B cell (primary cell): ENCODE measurements around the gene PDIA4. TPM values are rescaled to one million over a fixed set of nuclear protein-coding genes. Genes with fewer than 3 reads are reported as not detected.
A peak's percentile ranks its signal among the peaks of the same experiment; 100 is the strongest.

Experiments
- ATAC-seq: fragments of 200-7000 bp; cut with Tn5 transposase; one replicate; pipeline ENCODE4 v1.10.0; 2021; ENCODE audit warnings: low read depth, mild to moderate bottlenecking, moderate number of reproducible peaks, moderate library complexity
- CTCF ChIA-PET: fragments of 350-600 bp; sonication (Branson Sonifier 250); formaldehyde crosslinking; loops from one replicate; lab custom pipeline; 2021; ENCODE audit warnings: antibody characterized with exemption, inconsistent platforms; lab: Charles Lee
- POLR2A ChIA-PET: fragments of 350-600 bp; sonication (Branson Sonifier 250); formaldehyde crosslinking; loops from one replicate; lab custom pipeline; 2021; ENCODE audit warnings: antibody characterized with exemption; lab: Charles Lee
- DNase-seq: peaks from one replicate; pipeline ENCODE4 v3.0.0; 2013
- H2AFZ ChIP-seq: 2 replicates; pipeline ENCODE4 v1.6.1; 2012; ENCODE audit warnings: mild to moderate bottlenecking, low read depth, low read length; ENCODE audit not compliant: insufficient read depth, poor library complexity, severe bottlenecking
- H3K27ac ChIP-seq, 2 donors: 1 replicate in 1 of 2; 2 replicates in 1 of 2; pipeline ENCODE4 v1.5.1; 2012 to 2013; ENCODE audit warnings: low read length in 2 of 2, mild to moderate bottlenecking in 2 of 2, moderate library complexity in 1 of 2
- H3K27me3 ChIP-seq, 4 experiments: fragments of 200-600 bp in 1 of 4; sonication (generic) in 1 of 4; replicated peaks in 1 of 4; 1 replicate in 2 of 4; 2 replicates in 2 of 4; pipeline versions ENCODE4 v1.6.1 to v1.7.0; 2013 to 2016; ENCODE audit warnings: low read length in 3 of 4, mild to moderate bottlenecking in 2 of 4, mixed read lengths in 1 of 4, moderate library complexity in 1 of 4; ENCODE audit not compliant: insufficient read depth in 4 of 4, control insufficient read depth in 3 of 4; ENCODE audit errors: control extremely low read depth in 1 of 4
- H3K36me3 ChIP-seq, 2 experiments: replicated peaks in 1 of 2; 1 replicate in 1 of 2; 2 replicates in 1 of 2; pipeline versions ENCODE4 v1.6.1 to v1.7.1; 2013; ENCODE audit warnings: low read length in 1 of 2; ENCODE audit not compliant: insufficient read depth in 2 of 2, control insufficient read depth in 1 of 2; ENCODE audit errors: control extremely low read depth in 1 of 2, extremely low read depth in 1 of 2
- H3K4me1 ChIP-seq, 2 donors: fragments of 200-600 bp in 1 of 2; sonication (generic) in 1 of 2; 1 replicate in 1 of 2; 2 replicates in 1 of 2; pipeline versions ENCODE4 v1.5.1 to v1.6.1; 2013 to 2017; ENCODE audit warnings: low read length in 2 of 2; ENCODE audit not compliant: control insufficient read depth in 2 of 2, insufficient read depth in 2 of 2
- H3K4me2 ChIP-seq: replicated peaks from 2 replicates; pipeline ENCODE3; 2012; ENCODE audit warnings: mild to moderate bottlenecking, low read depth, low read length; ENCODE audit not compliant: poor library complexity, severe bottlenecking
- H3K4me3 ChIP-seq, 5 experiments: fragments of 200-600 bp in 1 of 5; sonication (generic) in 1 of 5; 1 replicate in 3 of 5; 2 replicates in 2 of 5; pipeline versions ENCODE4 v1.5.1 to v1.7.0; 2011 to 2016; ENCODE audit warnings: low read length in 4 of 5, mild to moderate bottlenecking in 4 of 5, low read depth in 2 of 5, control low read depth in 1 of 5, moderate library complexity in 1 of 5; ENCODE audit not compliant: insufficient read depth in 1 of 5; ENCODE audit errors: control extremely low read depth in 1 of 5, extremely low read depth in 1 of 5
- H3K79me2 ChIP-seq: fragments of 200-600 bp; sonication (generic); one replicate; pipeline ENCODE4 v1.6.0; 2016; ENCODE audit warnings: low read length; ENCODE audit not compliant: control insufficient read depth, insufficient read depth
- H3K9ac ChIP-seq: fragments of 200-600 bp; sonication (generic); 2 replicates; pipeline ENCODE4 v1.6.1; 2017; ENCODE audit warnings: mild to moderate bottlenecking, low read length, moderate library complexity
- H3K9me3 ChIP-seq, 3 donors: one replicate each; pipeline versions ENCODE4 v1.6.1 to v1.7.1; 2013; ENCODE audit warnings: low read length in 2 of 3; ENCODE audit not compliant: control insufficient read depth in 2 of 3, insufficient read depth in 1 of 3; ENCODE audit errors: control extremely low read depth in 1 of 3
- H4K20me1 ChIP-seq: 2 replicates; pipeline ENCODE4 v1.6.0; 2012; ENCODE audit warnings: mild to moderate bottlenecking, low read length; ENCODE audit not compliant: insufficient read depth, control insufficient read depth, poor library complexity, severe bottlenecking
- H3K27ac Mint-ChIP-seq: one replicate; pipeline ENCODE4 v1.8.0; 2021; ENCODE audit warnings: mixed read lengths
- H3K27me3 Mint-ChIP-seq: one replicate; pipeline ENCODE4 v1.8.0; 2021; ENCODE audit warnings: mixed read lengths
- H3K4me1 Mint-ChIP-seq: one replicate; pipeline ENCODE4 v1.8.0; 2021; ENCODE audit warnings: mixed read lengths
- H3K4me3 Mint-ChIP-seq: one replicate; pipeline ENCODE4 v1.8.0; 2021; ENCODE audit warnings: mixed read lengths
- H3K9me3 Mint-ChIP-seq: one replicate; pipeline ENCODE4 v1.8.0; 2022; ENCODE audit warnings: mixed read lengths; ENCODE audit not compliant: insufficient read depth
- EZH2 ChIP-seq: IDR thresholded peaks from 2 replicates; pipeline ENCODE4 v1.6.1; 2012; ENCODE audit warnings: borderline replicate concordance, low read depth, mild to moderate bottlenecking, moderate library complexity, low read length; ENCODE audit not compliant: insufficient read depth, poor library complexity, severe bottlenecking
- WGBS: methylation state at CpG from one replicate; pipeline ENCODE4 v1.1.5; 2013; ENCODE audit warnings: missing lambda C conversion rate; ENCODE audit not compliant: insufficient coverage; 5-methylcytosine and 5-hydroxymethylcytosine counted together
- intact Hi-C: fragments of 100-400 bp; cut with micrococcal nuclease; formaldehyde crosslinking; loops from one replicate; pipeline ENCODE4 v1.10.0; 2022
- polyA plus RNA-seq: library from polyadenylated mRNA; depleted of rRNA; stranded (reverse); fragments of >200 nt; gene quantifications from 2 replicates; pipeline ENCODE4 v1.2.3, GENCODE V29; 2012
- total RNA-seq, 2 donors: library from RNA; stranded (reverse); fragments of 120-200 nt in 1 of 2; gene quantifications; 1 replicate in 1 of 2; 2 replicates in 1 of 2; pipeline versions ENCODE4 v1.2.3 to v1.2.4, GENCODE V29; 2013 to 2022
- TF ChIP-seq, protein P1 (sequence below): fragments of 200-600 bp; IDR thresholded peaks from one replicate; pipeline ENCODE4 v1.8.0; 2022; ENCODE audit warnings: antibody characterized with exemption, mild to moderate bottlenecking

Gene PDIA4
- total and polyA plus RNA-seq, 2 donors (not counting 1 experiment from before 2014, with no cell fraction given), result 31.6 to 34.7 TPM

DNA sequence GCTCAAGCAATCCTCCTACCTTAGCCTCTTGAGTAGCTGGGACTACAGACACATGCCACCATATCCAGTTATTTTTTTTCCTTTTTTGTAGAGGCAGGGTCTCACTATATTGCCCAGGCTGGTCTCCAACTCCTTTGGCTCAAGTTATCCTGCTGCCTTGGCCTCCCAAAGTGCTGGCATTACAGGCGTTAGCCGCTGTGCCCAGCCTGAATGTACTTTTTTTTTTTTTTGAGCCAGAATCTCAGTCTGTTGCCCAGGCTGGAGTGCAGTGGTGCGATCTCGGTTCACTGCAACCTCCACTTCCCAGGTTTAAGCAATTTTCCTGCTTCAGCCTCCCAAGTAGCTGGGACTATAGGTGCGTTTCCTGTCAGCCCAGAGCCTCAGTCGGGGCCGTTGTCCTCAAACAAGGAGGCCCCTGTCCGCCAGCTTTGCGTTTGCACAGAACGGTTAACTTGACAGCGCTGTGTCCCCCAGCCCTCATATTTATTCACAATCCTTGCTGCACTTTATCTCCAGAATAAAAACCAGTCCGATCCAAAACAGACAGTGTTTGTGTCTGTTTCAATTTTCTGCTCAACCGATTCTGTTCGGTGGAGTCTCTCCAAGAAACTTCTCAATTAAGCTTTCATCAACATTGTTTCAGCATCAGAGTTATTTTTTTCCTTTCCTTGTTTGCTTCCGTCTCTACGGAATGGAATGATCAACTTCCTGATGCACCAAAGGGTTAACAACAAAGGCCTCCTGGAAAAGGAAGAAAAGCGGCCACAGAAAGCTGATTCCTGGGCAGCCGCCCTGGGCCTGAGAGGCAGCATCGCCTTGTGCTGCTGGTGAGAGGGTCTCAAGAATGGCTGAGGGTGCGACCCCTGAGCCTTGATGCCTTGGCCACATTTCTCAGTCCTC lies 64.5 kb downstream of the PDIA4 start:
- peak overlapping the region; percentile 98 for H3K4me3 Mint-ChIP-seq
- H3K27ac ChIP-seq, result peak overlapping the region; percentile 56 to 89
- H3K9me3 ChIP-seq, result peaks cover 0 to 10% (median 0%) of the 10 kb centered on the region in 3 donors
- no peaks in the 10 kb centered on the region for H3K27me3 Mint-ChIP-seq
- H3K79me2 ChIP-seq, result no peaks in the 10 kb centered on the region
- no peaks in the 10 kb centered on the region for H3K36me3 ChIP-seq
- peak overlapping the region; percentile 44 for H2AFZ ChIP-seq
- peak overlapping the region; percentile 74 for H3K9ac ChIP-seq
- no peaks in the 10 kb centered on the region for H3K9me3 Mint-ChIP-seq
- DNase-seq (peak; percentile 43), ATAC-seq (no peak)
- H3K27ac Mint-ChIP-seq, result peak overlapping the region; percentile 90
- peak overlapping the region; percentile 66 to 100 (median 75) for H3K4me3 ChIP-seq
- no peaks in the 10 kb centered on the region for H4K20me1 ChIP-seq
- POLR2A ChIA-PET, result interaction anchor here (0.7 to 1.4 kb wide), 3 partner anchors 24 to 428 kb away, joined by 3 to 10 read pairs (median 3); partner anchors contain the start of gene CUL1
- peaks cover 28% of the 10 kb centered on the region for H3K4me1 Mint-ChIP-seq
- peaks cover 9 to 27% of the 10 kb centered on the region in 2 donors for H3K4me1 ChIP-seq
- no peaks in the 10 kb centered on the region for H3K27me3 ChIP-seq
- CTCF ChIA-PET, result interaction anchor here (0.7 to 3.9 kb wide), 24 partner anchors 9 to 699 kb away, joined by 3 to 31 read pairs (median 5); partner anchors contain the start of gene CUL1
- TF ChIP-seq, protein P1, sequence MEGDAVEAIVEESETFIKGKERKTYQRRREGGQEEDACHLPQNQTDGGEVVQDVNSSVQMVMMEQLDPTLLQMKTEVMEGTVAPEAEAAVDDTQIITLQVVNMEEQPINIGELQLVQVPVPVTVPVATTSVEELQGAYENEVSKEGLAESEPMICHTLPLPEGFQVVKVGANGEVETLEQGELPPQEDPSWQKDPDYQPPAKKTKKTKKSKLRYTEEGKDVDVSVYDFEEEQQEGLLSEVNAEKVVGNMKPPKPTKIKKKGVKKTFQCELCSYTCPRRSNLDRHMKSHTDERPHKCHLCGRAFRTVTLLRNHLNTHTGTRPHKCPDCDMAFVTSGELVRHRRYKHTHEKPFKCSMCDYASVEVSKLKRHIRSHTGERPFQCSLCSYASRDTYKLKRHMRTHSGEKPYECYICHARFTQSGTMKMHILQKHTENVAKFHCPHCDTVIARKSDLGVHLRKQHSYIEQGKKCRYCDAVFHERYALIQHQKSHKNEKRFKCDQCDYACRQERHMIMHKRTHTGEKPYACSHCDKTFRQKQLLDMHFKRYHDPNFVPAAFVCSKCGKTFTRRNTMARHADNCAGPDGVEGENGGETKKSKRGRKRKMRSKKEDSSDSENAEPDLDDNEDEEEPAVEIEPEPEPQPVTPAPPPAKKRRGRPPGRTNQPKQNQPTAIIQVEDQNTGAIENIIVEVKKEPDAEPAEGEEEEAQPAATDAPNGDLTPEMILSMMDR, result no peak
- no peak for TF ChIP-seq EZH2
- WGBS, result 51% methylated on average over 20 of the region's 20 CpGs
- H3K4me2 ChIP-seq, result peak overlapping the region; percentile 66
- intact Hi-C loops, result loop anchor here (1.0 to 2.0 kb wide), 6 partner anchors 23 to 699 kb away; partner anchors contain the start of genes CUL1 and EZH2
